ENCODE data around the gene SNED1.

Gene SNED1

DNA sequence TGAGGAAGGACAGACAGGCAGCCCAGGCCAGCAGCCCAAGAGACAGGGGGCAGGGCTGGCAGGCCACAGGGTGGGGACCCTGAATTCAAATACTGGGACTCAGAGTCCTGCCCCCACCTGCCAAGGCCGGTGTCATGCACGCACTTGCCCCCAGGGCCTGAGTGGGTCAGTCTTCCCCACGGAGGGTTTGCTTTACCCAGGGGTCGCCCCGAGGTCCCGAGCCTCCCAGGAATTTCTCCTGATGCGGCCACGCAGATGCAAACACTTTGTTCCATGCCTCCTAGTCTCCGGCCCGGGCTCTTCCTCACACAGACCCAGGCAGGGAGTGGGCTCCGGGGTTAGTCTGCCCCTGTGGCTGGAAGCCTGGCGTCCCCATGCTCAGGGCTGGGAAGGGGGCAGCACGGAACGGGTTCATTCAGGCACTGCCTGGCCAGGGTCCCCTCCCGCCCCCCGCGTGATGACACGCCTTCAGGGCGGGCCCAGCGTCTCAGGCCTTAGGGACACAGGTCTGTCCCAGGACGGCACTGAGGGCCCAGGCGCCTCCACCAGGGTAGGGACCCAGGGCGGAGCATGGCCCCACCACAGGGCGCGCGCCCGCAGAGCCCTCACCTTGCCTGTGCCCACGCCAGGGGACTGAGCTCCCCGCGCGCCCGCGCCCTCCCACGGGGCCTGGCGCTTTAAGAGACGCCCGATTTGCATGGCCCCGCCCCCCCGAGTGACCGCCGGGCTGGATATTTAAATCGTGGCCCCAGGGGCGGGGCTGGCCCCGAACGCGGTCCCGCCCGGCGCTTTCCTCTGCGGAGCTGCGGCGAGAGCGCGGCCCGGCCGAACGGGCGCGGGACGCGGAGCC is at the start of gene SNED1 (continued):
- TF ChIP-seq, protein P1, sequence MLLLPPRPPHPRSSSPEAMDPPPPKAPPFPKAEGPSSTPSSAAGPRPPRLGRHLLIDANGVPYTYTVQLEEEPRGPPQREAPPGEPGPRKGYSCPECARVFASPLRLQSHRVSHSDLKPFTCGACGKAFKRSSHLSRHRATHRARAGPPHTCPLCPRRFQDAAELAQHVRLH (tag by site-specific recombination; IDR thresholded peaks at IDR 0.05), result no peak
- TF ChIP-seq ZNF548 (tag by site-specific recombination; IDR thresholded peaks at IDR 0.05) (no peak), MYNN (tag by site-specific recombination; IDR thresholded peaks at IDR 0.05; ENCODE audit: borderline replicate concordance) (no peak), ZNF529 (tag by site-specific recombination; IDR thresholded peaks at IDR 0.05; ENCODE audit: insufficient replicate concordance) (no peak), ZNF404 (tag by site-specific recombination; IDR thresholded peaks at IDR 0.05) (no peak), ZNF658 (tag by site-specific recombination; IDR thresholded peaks at IDR 0.05) (no peak), TRIM28 (IDR thresholded peaks at IDR 0.05; ENCODE audit: borderline replicate concordance, low read length) (no peak), ZNF624 (tag by site-specific recombination; IDR thresholded peaks at IDR 0.05) (no peak), ZFHX2 (tag by site-specific recombination; conservative IDR thresholded peaks at IDR 0.05) (peak; percentile 59), ZNF510 (tag by site-specific recombination; IDR thresholded peaks at IDR 0.05; ENCODE audit: insufficient replicate concordance) (no peak), ZNF830 (tag by site-specific recombination; IDR thresholded peaks at IDR 0.05; ENCODE audit: low read depth) (no peak), ZNF664 (tag by site-specific recombination; IDR thresholded peaks at IDR 0.05) (no peak), ZFP3 (tag by site-specific recombination; IDR thresholded peaks at IDR 0.05; ENCODE audit: low read depth) (no peak), ZNF23 (tag by site-specific recombination; IDR thresholded peaks at IDR 0.05; ENCODE audit: borderline replicate concordance) (no peak), ZNF837 (tag by site-specific recombination; IDR thresholded peaks at IDR 0.05) (no peak), ZNF544 (tag by site-specific recombination; IDR thresholded peaks at IDR 0.05) (no peak), ZNF501 (tag by site-specific recombination; IDR thresholded peaks at IDR 0.05) (no peak), ZBTB17 (tag by site-specific recombination; IDR thresholded peaks at IDR 0.05) (no peak), YY2 (tag by site-specific recombination; IDR thresholded peaks at IDR 0.05) (no peak), GLIS1 (tag by site-specific recombination; IDR thresholded peaks at IDR 0.05) (peak; percentile 72), ZNF660 (tag by site-specific recombination; IDR thresholded peaks at IDR 0.05) (no peak), HOXA7 (CRISPR knock-in tag; IDR thresholded peaks at IDR 0.05; ENCODE audit: borderline replicate concordance) (no peak), RBAK (tag by site-specific recombination; IDR thresholded peaks at IDR 0.05) (no peak), SP2 (tag by site-specific recombination; IDR thresholded peaks at IDR 0.05) (peak; percentile 68), ZNF391 (tag by site-specific recombination; IDR thresholded peaks at IDR 0.05; ENCODE audit: borderline replicate concordance, low read depth) (no peak), ZNF585B (tag by site-specific recombination; IDR thresholded peaks at IDR 0.05) (no peak)
- TF ChIP-seq, protein P2, sequence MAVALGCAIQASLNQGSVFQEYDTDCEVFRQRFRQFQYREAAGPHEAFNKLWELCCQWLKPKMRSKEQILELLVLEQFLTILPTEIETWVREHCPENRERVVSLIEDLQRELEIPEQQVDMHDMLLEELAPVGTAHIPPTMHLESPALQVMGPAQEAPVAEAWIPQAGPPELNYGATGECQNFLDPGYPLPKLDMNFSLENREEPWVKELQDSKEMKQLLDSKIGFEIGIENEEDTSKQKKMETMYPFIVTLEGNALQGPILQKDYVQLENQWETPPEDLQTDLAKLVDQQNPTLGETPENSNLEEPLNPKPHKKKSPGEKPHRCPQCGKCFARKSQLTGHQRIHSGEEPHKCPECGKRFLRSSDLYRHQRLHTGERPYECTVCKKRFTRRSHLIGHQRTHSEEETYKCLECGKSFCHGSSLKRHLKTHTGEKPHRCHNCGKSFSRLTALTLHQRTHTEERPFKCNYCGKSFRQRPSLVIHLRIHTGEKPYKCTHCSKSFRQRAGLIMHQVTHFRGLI (tag by site-specific recombination; IDR thresholded peaks at IDR 0.05), result no peak
- TF ChIP-seq, protein P3, sequence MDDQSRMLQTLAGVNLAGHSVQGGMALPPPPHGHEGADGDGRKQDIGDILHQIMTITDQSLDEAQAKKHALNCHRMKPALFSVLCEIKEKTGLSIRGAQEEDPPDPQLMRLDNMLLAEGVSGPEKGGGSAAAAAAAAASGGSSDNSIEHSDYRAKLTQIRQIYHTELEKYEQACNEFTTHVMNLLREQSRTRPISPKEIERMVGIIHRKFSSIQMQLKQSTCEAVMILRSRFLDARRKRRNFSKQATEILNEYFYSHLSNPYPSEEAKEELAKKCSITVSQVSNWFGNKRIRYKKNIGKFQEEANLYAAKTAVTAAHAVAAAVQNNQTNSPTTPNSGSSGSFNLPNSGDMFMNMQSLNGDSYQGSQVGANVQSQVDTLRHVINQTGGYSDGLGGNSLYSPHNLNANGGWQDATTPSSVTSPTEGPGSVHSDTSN (CRISPR knock-in tag; IDR thresholded peaks at IDR 0.05), result no peak
- TF ChIP-seq, protein P4, sequence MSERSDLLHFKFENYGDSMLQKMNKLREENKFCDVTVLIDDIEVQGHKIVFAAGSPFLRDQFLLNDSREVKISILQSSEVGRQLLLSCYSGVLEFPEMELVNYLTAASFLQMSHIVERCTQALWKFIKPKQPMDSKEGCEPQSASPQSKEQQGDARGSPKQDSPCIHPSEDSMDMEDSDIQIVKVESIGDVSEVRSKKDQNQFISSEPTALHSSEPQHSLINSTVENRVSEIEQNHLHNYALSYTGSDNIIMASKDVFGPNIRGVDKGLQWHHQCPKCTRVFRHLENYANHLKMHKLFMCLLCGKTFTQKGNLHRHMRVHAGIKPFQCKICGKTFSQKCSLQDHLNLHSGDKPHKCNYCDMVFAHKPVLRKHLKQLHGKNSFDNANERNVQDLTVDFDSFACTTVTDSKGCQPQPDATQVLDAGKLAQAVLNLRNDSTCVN (tag by site-specific recombination; optimal IDR thresholded peaks at IDR 0.05), result peak; percentile 77
- TF ChIP-seq, protein P5, sequence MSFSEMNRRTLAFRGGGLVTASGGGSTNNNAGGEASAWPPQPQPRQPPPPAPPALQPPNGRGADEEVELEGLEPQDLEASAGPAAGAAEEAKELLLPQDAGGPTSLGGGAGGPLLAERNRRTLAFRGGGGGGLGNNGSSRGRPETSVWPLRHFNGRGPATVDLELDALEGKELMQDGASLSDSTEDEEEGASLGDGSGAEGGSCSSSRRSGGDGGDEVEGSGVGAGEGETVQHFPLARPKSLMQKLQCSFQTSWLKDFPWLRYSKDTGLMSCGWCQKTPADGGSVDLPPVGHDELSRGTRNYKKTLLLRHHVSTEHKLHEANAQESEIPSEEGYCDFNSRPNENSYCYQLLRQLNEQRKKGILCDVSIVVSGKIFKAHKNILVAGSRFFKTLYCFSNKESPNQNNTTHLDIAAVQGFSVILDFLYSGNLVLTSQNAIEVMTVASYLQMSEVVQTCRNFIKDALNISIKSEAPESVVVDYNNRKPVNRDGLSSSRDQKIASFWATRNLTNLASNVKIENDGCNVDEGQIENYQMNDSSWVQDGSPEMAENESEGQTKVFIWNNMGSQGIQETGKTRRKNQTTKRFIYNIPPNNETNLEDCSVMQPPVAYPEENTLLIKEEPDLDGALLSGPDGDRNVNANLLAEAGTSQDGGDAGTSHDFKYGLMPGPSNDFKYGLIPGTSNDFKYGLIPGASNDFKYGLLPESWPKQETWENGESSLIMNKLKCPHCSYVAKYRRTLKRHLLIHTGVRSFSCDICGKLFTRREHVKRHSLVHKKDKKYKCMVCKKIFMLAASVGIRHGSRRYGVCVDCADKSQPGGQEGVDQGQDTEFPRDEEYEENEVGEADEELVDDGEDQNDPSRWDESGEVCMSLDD (tag by site-specific recombination; IDR thresholded peaks at IDR 0.05), result no peak
- TF ChIP-seq, protein P6, sequence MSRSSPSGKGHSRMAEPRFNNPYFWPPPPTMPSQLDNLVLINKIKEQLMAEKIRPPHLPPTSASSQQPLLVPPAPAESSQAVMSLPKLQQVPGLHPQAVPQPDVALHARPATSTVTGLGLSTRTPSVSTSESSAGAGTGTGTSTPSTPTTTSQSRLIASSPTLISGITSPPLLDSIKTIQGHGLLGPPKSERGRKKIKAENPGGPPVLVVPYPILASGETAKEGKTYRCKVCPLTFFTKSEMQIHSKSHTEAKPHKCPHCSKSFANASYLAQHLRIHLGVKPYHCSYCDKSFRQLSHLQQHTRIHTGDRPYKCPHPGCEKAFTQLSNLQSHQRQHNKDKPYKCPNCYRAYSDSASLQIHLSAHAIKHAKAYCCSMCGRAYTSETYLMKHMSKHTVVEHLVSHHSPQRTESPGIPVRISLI (tag by site-specific recombination; IDR thresholded peaks at IDR 0.05), result no peak
- TF ChIP-seq, protein P7, sequence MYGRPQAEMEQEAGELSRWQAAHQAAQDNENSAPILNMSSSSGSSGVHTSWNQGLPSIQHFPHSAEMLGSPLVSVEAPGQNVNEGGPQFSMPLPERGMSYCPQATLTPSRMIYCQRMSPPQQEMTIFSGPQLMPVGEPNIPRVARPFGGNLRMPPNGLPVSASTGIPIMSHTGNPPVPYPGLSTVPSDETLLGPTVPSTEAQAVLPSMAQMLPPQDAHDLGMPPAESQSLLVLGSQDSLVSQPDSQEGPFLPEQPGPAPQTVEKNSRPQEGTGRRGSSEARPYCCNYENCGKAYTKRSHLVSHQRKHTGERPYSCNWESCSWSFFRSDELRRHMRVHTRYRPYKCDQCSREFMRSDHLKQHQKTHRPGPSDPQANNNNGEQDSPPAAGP (tag by site-specific recombination; IDR thresholded peaks at IDR 0.05), result no peak
